BE2C (cell line): ENCODE data around the gene NFIB.

ENCODE experiments used
- DNase-seq: peaks from one replicate; pipeline ENCODE4 v3.0.0-alpha.2; 2020
- H3K27me3 ChIP-seq: fragments of 250-450 bp; sonication (Bioruptor Pico); 2 replicates; pipeline ENCODE4 v1.5.1; 2020; ENCODE audit warnings: mild to moderate bottlenecking
- H3K36me3 ChIP-seq: fragments of 250-450 bp; sonication (Bioruptor Pico); 2 replicates; pipeline ENCODE4 v1.5.1; 2020; ENCODE audit warnings: mild to moderate bottlenecking
- H3K4me1 ChIP-seq: fragments of 250-450 bp; sonication (Bioruptor Pico); 2 replicates; pipeline ENCODE4 v1.5.1; 2020
- H3K4me3 ChIP-seq: 2 replicates; pipeline ENCODE4 v1.5.1; 2011; ENCODE audit warnings: low read depth, low read length
- H3K9me3 ChIP-seq: fragments of 250-450 bp; sonication (Bioruptor Pico); 2 replicates; pipeline ENCODE4 v1.5.1; 2020
- TF ChIP-seq, protein P1 (sequence below): IDR thresholded peaks from 2 replicates; pipeline ENCODE4 v1.5.1; 2012; ENCODE audit warnings: mild to moderate bottlenecking, low read depth, low read length

NFIB gene

DNA sequence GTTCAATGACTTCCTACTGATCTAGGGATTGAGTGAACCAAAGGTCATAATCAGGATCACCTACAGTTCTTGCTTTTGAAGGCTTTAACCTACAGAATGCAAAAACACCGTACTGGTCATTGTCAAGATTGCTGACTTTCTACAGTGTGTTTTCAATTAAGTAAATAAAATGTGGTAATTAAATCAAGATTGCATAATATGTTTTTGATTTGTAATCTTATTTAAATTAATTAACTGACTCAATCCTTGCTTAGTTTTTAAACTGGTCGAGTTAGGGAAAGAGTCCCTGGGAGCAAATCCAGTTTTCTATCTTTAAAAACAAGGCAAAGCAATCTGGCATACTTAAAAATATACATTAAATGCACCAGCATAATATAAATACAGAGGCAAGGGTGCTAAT, 125.9 kb downstream of the NFIB start:
- TF ChIP-seq, protein P1, sequence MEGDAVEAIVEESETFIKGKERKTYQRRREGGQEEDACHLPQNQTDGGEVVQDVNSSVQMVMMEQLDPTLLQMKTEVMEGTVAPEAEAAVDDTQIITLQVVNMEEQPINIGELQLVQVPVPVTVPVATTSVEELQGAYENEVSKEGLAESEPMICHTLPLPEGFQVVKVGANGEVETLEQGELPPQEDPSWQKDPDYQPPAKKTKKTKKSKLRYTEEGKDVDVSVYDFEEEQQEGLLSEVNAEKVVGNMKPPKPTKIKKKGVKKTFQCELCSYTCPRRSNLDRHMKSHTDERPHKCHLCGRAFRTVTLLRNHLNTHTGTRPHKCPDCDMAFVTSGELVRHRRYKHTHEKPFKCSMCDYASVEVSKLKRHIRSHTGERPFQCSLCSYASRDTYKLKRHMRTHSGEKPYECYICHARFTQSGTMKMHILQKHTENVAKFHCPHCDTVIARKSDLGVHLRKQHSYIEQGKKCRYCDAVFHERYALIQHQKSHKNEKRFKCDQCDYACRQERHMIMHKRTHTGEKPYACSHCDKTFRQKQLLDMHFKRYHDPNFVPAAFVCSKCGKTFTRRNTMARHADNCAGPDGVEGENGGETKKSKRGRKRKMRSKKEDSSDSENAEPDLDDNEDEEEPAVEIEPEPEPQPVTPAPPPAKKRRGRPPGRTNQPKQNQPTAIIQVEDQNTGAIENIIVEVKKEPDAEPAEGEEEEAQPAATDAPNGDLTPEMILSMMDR, result no peak
- Histone ChIP-seq H3K4me1 (peaks cover 34% of the 10 kb centered on the region), H3K27me3 (no peaks in the 10 kb centered on the region), H3K9me3 (no peaks in the 10 kb centered on the region), H3K36me3 (no peaks in the 10 kb centered on the region), H3K4me3 (no peak overlapping the region)
- no peak for DNase-seq

GRCh38 chr9:14186096-14186495, 127.8 kb downstream of the NFIB start:
- no peak for DNase-seq
- H3K27me3 ChIP-seq, result no peaks in the 10 kb centered on the region
- H3K4me3 ChIP-seq, result no peak overlapping the region
- no peaks in the 10 kb centered on the region for H3K9me3 ChIP-seq
- H3K4me1 ChIP-seq, result peaks cover 34% of the 10 kb centered on the region
- no peaks in the 10 kb centered on the region; the same call in 1 of the 2 replicates for H3K36me3 ChIP-seq
- TF ChIP-seq, protein P1, result no peak

DNA sequence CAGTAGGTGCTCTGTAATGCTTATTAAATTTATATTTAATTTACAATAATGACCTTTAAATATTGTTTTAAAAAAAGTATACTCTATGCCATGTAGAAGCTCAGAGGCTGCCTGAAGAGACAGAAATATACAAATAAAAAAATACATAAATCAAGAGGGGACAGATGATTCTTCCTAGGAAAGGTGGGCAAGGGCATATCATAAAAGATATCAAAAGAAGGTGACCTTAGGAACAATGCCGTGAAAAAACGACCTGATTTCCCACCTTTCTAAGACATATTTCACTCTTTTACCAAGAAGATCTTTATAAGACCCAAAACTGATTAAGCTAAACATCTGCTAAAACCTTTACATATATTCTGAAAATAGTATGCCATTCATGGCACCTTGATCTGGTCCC, 128.9 kb downstream of the NFIB start:
- Histone ChIP-seq H3K4me1 (peaks cover 37% of the 10 kb centered on the region), H3K36me3 (no peaks in the 10 kb centered on the region; the same call in 1 of the 2 replicates)
- TF ChIP-seq, protein P1, result no peak

GRCh38 chr9:14183001-14183400, 130.9 kb downstream of the NFIB start:
- TF ChIP-seq, protein P1, result no peak
- Histone ChIP-seq H3K27me3 (no peaks in the 10 kb centered on the region), H3K36me3 (no peaks in the 10 kb centered on the region; the same call in none of the 2 replicates), H3K4me1 (peaks cover 22% of the 10 kb centered on the region), H3K4me3 (no peak overlapping the region), H3K9me3 (no peaks in the 10 kb centered on the region)
- no peak for DNase-seq

More for the DNA sequence above, 128.9 kb downstream of the NFIB start:
- H3K4me3 ChIP-seq, result no peak overlapping the region
- DNase-seq, result no peak
- no peaks in the 10 kb centered on the region for H3K27me3 ChIP-seq
- H3K9me3 ChIP-seq, result no peaks in the 10 kb centered on the region

DNA sequence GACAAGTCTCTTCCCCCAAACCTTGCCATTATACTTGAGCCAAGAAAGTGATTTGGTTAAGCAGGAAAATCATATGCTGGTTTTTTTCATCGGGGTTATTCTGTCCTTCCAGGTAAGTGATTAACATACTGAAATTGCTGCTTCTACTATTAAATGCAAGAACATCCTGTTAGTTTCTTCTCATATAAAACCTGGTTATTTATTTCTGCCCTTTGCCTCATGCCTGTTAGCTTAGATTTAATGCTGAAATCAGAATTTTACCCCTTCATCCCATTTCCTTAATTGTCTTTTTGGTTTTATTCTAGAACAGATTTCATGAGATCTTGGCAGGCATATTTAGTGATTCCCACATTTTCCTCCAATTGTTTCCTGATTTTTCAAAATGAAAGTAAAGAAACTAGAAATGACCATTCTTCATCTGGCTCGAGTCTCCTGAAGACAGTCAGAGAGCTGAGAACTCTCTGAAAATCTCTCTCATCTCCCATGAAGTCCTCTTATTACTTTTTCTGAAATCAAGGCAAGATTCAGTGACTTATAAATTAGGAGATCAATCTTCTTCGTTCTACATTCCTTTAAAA, 132.9 kb downstream of the NFIB start:
- DNase-seq, result no peak
- no peaks in the 10 kb centered on the region; the same call in none of the 2 replicates for H3K36me3 ChIP-seq
- TF ChIP-seq, protein P1, result no peak
- H3K4me3 ChIP-seq, result no peak overlapping the region
- H3K9me3 ChIP-seq, result no peaks in the 10 kb centered on the region
- H3K4me1 ChIP-seq, result peaks cover 9% of the 10 kb centered on the region
- no peaks in the 10 kb centered on the region for H3K27me3 ChIP-seq

GRCh38 chr9:14180093-14180959, 133.6 kb downstream of the NFIB start:
- no peak for DNase-seq
- H3K4me1 ChIP-seq, result peaks cover 9% of the 10 kb centered on the region
- no peak overlapping the region for H3K4me3 ChIP-seq
- no peaks in the 10 kb centered on the region for H3K9me3 ChIP-seq
- no peaks in the 10 kb centered on the region for H3K27me3 ChIP-seq
- H3K36me3 ChIP-seq, result no peaks in the 10 kb centered on the region; the same call in none of the 2 replicates
- TF ChIP-seq, protein P1, result no peak
